K562 (cell line): ENCODE data around the gene CLDN5. TPM values are rescaled to one million over a fixed set of nuclear protein-coding genes. Genes with fewer than 3 reads are reported as not detected.

Experiments used
- BRD4 ChIP-seq: fragments of 200-600 bp; sonication (generic); IDR thresholded peaks from 2 replicates; pipeline ENCODE4 v1.6.1; 2017; ENCODE audit warnings: inconsistent platforms
- CBFA2T2 ChIP-seq: fragments of 450-650 bp; conservative IDR thresholded peaks from 2 replicates; pipeline ENCODE4 v1.6.1; 2017; ENCODE audit warnings: mild to moderate bottlenecking
- CCNT2 ChIP-seq: IDR thresholded peaks from 2 replicates; pipeline ENCODE4 v1.6.1; 2011; ENCODE audit warnings: borderline replicate concordance, low read depth, mild to moderate bottlenecking, moderate library complexity, mixed read lengths, low read length; ENCODE audit not compliant: insufficient read length; ENCODE audit errors: extremely low read depth
- FOXP1 ChIP-seq: sonication (generic); formaldehyde crosslinking; IDR thresholded peaks from 2 replicates; pipeline ENCODE4 v1.8.0; 2022; ENCODE audit warnings: mild to moderate bottlenecking, missing genetic modification reagents
- MYBL2 ChIP-seq, 2 experiments: fragments of 450-650 bp in 1 of 2; sonication (generic) in 1 of 2; formaldehyde crosslinking in 1 of 2; IDR thresholded peaks; 2 replicates each; pipeline versions ENCODE4 v1.6.1 to v1.8.1; 2017 to 2022; ENCODE audit warnings: borderline replicate concordance in 1 of 2, inconsistent platforms in 1 of 2, low read depth in 1 of 2, mild to moderate bottlenecking in 1 of 2, missing genetic modification reagents in 1 of 2, moderate library complexity in 1 of 2
- NFIX ChIP-seq: fragments of 250-450 bp; sonication (Bioruptor Pico); IDR thresholded peaks from 2 replicates; pipeline ENCODE4 v1.4.0; 2020; ENCODE audit warnings: low read depth, mild to moderate bottlenecking, moderate library complexity
- NR3C1 ChIP-seq: sonication (generic); formaldehyde crosslinking; IDR thresholded peaks from 2 replicates; pipeline ENCODE4 v1.8.1; 2022; ENCODE audit warnings: missing genetic modification reagents
- PRMT5 ChIP-seq: sonication (generic); formaldehyde crosslinking; IDR thresholded peaks from 2 replicates; pipeline ENCODE4 v1.5.0; 2020; ENCODE audit warnings: missing genetic modification reagents
- RBM22 ChIP-seq: fragments of 200-400 bp; formaldehyde crosslinking; IDR thresholded peaks from 2 replicates; pipeline ENCODE4 v1.6.1; 2018; ENCODE audit warnings: low read length, low read depth; ENCODE audit not compliant: poor library complexity, severe bottlenecking
- SAFB ChIP-seq: fragments of 200-400 bp; formaldehyde crosslinking; IDR thresholded peaks from 2 replicates; pipeline ENCODE4 v1.6.1; 2017; ENCODE audit warnings: low read depth, low read length, borderline replicate concordance
- ZBTB7A ChIP-seq: IDR thresholded peaks from 2 replicates; pipeline ENCODE4 v1.6.1; 2011; ENCODE audit warnings: low read depth, mild to moderate bottlenecking, low read length, moderate library complexity, borderline replicate concordance; ENCODE audit not compliant: control insufficient read depth
- ZNF121 ChIP-seq: sonication (generic); formaldehyde crosslinking; conservative IDR thresholded peaks from 2 replicates; pipeline ENCODE4 v1.8.0; 2022; ENCODE audit warnings: missing genetic modification reagents
- ZNF124 ChIP-seq: sonication (generic); formaldehyde crosslinking; IDR thresholded peaks from 2 replicates; pipeline ENCODE4 v1.8.1; 2022; ENCODE audit warnings: missing genetic modification reagents
- polyA plus RNA-seq, 8 experiments: library from polyadenylated mRNA; depleted of rRNA in 4 of 8; stranded (reverse) in 5 of 8; unstranded in 3 of 8; fragments of >200 nt; fragmentation: Nextera tagmentation in 2 of 8; fragmentation: Illumina TruSeq in 1 of 8; extraction: Ambion mirVana in 2 of 8; extraction: Trizol in 1 of 8; gene quantifications; 2 replicates each; pipeline versions ENCODE4 v1.2.1 to v1.2.3, GENCODE V29; 2011 to 2014; ENCODE audit warnings: inconsistent platforms in 1 of 8, missing spikeins in 1 of 8
- total RNA-seq, 7 experiments: library from RNA; depleted of rRNA in 6 of 7; stranded (reverse); fragments of >200 nt in 6 of 7; fragmentation: Illumina TruSeq in 2 of 7; extraction: Trizol in 2 of 7; gene quantifications; 2 replicates each; pipeline versions ENCODE4 v1.2.1 to v1.2.3, GENCODE V29; 2011 to 2021; ENCODE audit warnings: low replicate concordance in 1 of 7
- TF ChIP-seq, protein P1 (sequence below), 2 experiments: fragments of 200-800 bp in 1 of 2; sonication (Bioruptor generic) in 1 of 2; sonication (generic) in 1 of 2; formaldehyde crosslinking in 1 of 2; IDR thresholded peaks in 1 of 2; conservative IDR thresholded peaks in 1 of 2; 2 replicates each; pipeline versions ENCODE4 v1.5.0 to v1.6.1; 2016 to 2020; ENCODE audit warnings: missing compliant biosample characterization in 1 of 2, missing genetic modification characterization in 1 of 2, missing genetic modification reagents in 1 of 2
- TF ChIP-seq, protein P2 (sequence below), 2 experiments: fragments of 450-650 bp; IDR thresholded peaks; 2 replicates each; pipeline ENCODE4 v1.6.1; 2018; ENCODE audit warnings: mild to moderate bottlenecking in 2 of 2, low read depth in 1 of 2; ENCODE audit not compliant: partially characterized antibody in 2 of 2
- TF ChIP-seq, protein P3 (sequence below), 2 experiments: fragments of 450-650 bp in 1 of 2; IDR thresholded peaks; 2 replicates each; pipeline ENCODE4 v1.6.1; 2011 to 2017; ENCODE audit warnings: low read depth in 2 of 2, antibody characterized with exemption in 1 of 2, borderline replicate concordance in 1 of 2, low read length in 1 of 2, mild to moderate bottlenecking in 1 of 2, mixed read lengths in 1 of 2; ENCODE audit not compliant: control insufficient read depth in 1 of 2

CLDN5 gene
- total and polyA plus RNA-seq, 9 of the 15 experiments (the other 6 are each of a cell fraction or from before 2014, with no cell fraction given): 0.20 TPM; not detected in 8

DNA sequence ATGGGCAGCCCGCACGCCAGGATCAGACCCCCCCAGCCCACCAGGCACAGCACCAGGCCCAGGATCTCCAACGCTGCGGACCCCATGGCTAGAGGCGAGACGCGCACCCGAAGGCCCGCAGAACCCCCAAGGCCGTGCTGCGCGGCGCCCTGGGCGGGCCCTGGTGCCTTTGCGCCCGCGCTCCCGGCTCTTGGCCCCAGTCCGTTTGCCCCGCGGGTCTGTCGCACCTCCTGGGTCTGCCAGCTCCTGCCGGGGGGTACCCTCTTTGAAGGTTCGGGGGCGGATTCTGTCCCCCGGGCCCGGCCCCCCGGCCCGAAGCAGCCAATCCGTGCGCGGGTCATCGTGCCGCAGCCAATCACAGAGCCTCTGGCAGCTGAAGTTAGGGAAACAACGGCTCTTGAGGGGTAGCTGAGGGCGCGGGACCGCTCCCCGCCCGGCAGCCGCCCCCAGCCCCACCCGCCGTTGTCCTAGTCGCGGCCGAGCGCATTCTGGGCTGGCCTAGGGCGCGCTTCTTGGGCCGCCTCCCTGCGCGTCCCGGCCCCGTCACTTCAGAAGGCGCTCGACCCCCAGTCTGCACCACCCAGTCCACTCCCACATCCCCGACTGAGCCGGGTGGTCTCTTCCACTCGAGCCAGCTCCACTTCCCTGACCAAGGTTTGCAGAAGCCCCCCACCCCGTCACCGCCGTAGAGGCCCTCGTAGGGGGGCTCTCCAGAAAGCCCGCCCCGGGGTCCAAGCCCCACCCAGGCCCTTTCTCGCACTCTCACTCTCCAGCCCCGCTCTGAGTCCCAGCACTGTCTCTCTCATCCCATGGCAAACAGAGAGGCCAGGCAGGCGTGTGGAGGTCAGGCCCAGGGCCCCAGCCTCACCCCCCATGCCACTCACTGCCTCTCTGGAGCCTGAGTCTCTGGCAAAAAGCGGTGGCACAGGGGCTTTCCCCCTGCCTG lies at the start of gene CLDN5 (continued):
- TF ChIP-seq ZNF121 (CRISPR knock-in tag): no peak
- 0 out of 2 replicates have a peak, but pooled peaks have one; percentile 22 for TF ChIP-seq NR3C1
- no peak for TF ChIP-seq CCNT2
- TF ChIP-seq RBM22: peak; percentile 37
- 0 out of 2 replicates have a peak, but pooled peaks have one; percentile 8 for TF ChIP-seq SAFB
- 0 out of 2 replicates have a peak, but pooled peaks have one; percentile 66 for TF ChIP-seq ZNF124 (CRISPR knock-in tag)
- TF ChIP-seq MYBL2 (IDR thresholded peaks at IDR 0.05; ENCODE audit: low read depth): no peak
- TF ChIP-seq MYBL2 (CRISPR knock-in tag; IDR thresholded peaks at IDR 0.05; ENCODE audit: borderline replicate concordance): no peak
- no peak for TF ChIP-seq BRD4
- TF ChIP-seq FOXP1 (CRISPR knock-in tag): no peak
- TF ChIP-seq NFIX (CRISPR knock-in tag): no peak
- no peak for TF ChIP-seq CBFA2T2
- TF ChIP-seq, protein P1, sequence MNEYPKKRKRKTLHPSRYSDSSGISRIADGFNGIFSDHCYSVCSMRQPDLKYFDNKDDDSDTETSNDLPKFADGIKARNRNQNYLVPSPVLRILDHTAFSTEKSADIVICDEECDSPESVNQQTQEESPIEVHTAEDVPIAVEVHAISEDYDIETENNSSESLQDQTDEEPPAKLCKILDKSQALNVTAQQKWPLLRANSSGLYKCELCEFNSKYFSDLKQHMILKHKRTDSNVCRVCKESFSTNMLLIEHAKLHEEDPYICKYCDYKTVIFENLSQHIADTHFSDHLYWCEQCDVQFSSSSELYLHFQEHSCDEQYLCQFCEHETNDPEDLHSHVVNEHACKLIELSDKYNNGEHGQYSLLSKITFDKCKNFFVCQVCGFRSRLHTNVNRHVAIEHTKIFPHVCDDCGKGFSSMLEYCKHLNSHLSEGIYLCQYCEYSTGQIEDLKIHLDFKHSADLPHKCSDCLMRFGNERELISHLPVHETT (CRISPR knock-in tag; conservative IDR thresholded peaks at IDR 0.05 in 1 of 2, IDR thresholded peaks at IDR 0.05 in 1 of 2): no peak
- TF ChIP-seq, protein P2, sequence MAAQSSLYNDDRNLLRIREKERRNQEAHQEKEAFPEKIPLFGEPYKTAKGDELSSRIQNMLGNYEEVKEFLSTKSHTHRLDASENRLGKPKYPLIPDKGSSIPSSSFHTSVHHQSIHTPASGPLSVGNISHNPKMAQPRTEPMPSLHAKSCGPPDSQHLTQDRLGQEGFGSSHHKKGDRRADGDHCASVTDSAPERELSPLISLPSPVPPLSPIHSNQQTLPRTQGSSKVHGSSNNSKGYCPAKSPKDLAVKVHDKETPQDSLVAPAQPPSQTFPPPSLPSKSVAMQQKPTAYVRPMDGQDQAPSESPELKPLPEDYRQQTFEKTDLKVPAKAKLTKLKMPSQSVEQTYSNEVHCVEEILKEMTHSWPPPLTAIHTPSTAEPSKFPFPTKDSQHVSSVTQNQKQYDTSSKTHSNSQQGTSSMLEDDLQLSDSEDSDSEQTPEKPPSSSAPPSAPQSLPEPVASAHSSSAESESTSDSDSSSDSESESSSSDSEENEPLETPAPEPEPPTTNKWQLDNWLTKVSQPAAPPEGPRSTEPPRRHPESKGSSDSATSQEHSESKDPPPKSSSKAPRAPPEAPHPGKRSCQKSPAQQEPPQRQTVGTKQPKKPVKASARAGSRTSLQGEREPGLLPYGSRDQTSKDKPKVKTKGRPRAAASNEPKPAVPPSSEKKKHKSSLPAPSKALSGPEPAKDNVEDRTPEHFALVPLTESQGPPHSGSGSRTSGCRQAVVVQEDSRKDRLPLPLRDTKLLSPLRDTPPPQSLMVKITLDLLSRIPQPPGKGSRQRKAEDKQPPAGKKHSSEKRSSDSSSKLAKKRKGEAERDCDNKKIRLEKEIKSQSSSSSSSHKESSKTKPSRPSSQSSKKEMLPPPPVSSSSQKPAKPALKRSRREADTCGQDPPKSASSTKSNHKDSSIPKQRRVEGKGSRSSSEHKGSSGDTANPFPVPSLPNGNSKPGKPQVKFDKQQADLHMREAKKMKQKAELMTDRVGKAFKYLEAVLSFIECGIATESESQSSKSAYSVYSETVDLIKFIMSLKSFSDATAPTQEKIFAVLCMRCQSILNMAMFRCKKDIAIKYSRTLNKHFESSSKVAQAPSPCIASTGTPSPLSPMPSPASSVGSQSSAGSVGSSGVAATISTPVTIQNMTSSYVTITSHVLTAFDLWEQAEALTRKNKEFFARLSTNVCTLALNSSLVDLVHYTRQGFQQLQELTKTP (IDR thresholded peaks at IDR 0.05; ENCODE audit: low read depth in 1 of 2, partially characterized antibody in 2 of 2): no peak
- TF ChIP-seq ZBTB7A: 0 out of 2 replicates have a peak, but pooled peaks have one; percentile 20
- TF ChIP-seq PRMT5 (CRISPR knock-in tag): 0 out of 2 replicates have a peak, but pooled peaks have one; percentile 12
- TF ChIP-seq, protein P3, sequence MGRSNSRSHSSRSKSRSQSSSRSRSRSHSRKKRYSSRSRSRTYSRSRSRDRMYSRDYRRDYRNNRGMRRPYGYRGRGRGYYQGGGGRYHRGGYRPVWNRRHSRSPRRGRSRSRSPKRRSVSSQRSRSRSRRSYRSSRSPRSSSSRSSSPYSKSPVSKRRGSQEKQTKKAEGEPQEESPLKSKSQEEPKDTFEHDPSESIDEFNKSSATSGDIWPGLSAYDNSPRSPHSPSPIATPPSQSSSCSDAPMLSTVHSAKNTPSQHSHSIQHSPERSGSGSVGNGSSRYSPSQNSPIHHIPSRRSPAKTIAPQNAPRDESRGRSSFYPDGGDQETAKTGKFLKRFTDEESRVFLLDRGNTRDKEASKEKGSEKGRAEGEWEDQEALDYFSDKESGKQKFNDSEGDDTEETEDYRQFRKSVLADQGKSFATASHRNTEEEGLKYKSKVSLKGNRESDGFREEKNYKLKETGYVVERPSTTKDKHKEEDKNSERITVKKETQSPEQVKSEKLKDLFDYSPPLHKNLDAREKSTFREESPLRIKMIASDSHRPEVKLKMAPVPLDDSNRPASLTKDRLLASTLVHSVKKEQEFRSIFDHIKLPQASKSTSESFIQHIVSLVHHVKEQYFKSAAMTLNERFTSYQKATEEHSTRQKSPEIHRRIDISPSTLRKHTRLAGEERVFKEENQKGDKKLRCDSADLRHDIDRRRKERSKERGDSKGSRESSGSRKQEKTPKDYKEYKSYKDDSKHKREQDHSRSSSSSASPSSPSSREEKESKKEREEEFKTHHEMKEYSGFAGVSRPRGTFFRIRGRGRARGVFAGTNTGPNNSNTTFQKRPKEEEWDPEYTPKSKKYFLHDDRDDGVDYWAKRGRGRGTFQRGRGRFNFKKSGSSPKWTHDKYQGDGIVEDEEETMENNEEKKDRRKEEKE (IDR thresholded peaks at IDR 0.05; ENCODE audit: borderline replicate concordance in 1 of 2, control insufficient read depth in 1 of 2, low read depth in 2 of 2, low read length in 1 of 2): no peak
